Nasal cavity respiratory epithelium epithelial cell of viscerocranial mucosa (primary cell): ENCODE data around the gene UBAP2. TPM values are rescaled to one million over a fixed set of nuclear protein-coding genes. Genes with fewer than 3 reads are reported as not detected.

Source experiments
- total RNA-seq: library from RNA; depleted of rRNA; stranded (reverse); fragments of >200 nt; gene quantifications from 2 replicates; pipeline ENCODE4 v1.2.3, GENCODE V29; 2014

The UBAP2 gene
- 17.4 and 37.7 TPM in 2 replicates for total RNA-seq

GRCh38 chr9:34048727-34049629 lies at the start of gene UBAP2:
Gene UBAP2 (minus strand): TSS chr9:34048887. CDS start chr9:34017148, 31,739 bp downstream.

Other genes with a start within 250 kb of the UBAP2 start
- gene UBE2R2, start 231.7 kb downstream of the UBAP2 start, total RNA-seq: 13.0 and 34.5 TPM in 2 replicates
- 23.9 and 29.8 TPM in 2 replicates for gene DCAF12, start 77.8 kb upstream of the UBAP2 start, total RNA-seq
- gene UBAP1, start 130.2 kb upstream of the UBAP2 start, total RNA-seq: 61.6 and 68.7 TPM in 2 replicates